Activated naive CD4-positive, alpha-beta T cell treated with anti-CD3 and anti-CD28 coated beads, Interleukin-2, amount 10 ng/mL, durations not matched to agents 7 days and 5 days (primary cell): ENCODE results near the gene SIGLEC5.

ENCODE experiments used
- CTCF ChIA-PET: fragments of 350-600 bp; sonication (Branson Sonifier 250); formaldehyde crosslinking; loops from one replicate; lab custom pipeline; 2021; ENCODE audit warnings: antibody characterized with exemption; lab: Charles Lee
- DNase-seq: peaks from one replicate; pipeline ENCODE4 v3.0.0-alpha.2; 2020
- H3K27ac Mint-ChIP-seq: one replicate; pipeline ENCODE4 v1.8.0; 2021; ENCODE audit warnings: mild to moderate bottlenecking, moderate library complexity, mixed read lengths
- H3K27me3 Mint-ChIP-seq: one replicate; pipeline ENCODE4 v1.8.0; 2021; ENCODE audit warnings: mild to moderate bottlenecking, mixed read lengths
- H3K36me3 Mint-ChIP-seq: one replicate; pipeline ENCODE4 v1.8.0; 2021; ENCODE audit warnings: mixed read lengths
- H3K4me1 Mint-ChIP-seq: one replicate; pipeline ENCODE4 v1.8.0; 2021; ENCODE audit warnings: mixed read lengths
- H3K4me3 Mint-ChIP-seq: one replicate; pipeline ENCODE4 v1.8.0; 2021; ENCODE audit warnings: mild to moderate bottlenecking, moderate library complexity, mixed read lengths
- H3K9me3 Mint-ChIP-seq: one replicate; pipeline ENCODE4 v1.8.0; 2021; ENCODE audit warnings: mixed read lengths

The SIGLEC5 gene

GRCh38 chr19:51607920-51608562, 22.2 kb downstream of the SIGLEC5 start:
- H3K9me3 Mint-ChIP-seq = peaks cover 10% of the 10 kb centered on the region
- H3K27me3 Mint-ChIP-seq = peaks cover 8% of the 10 kb centered on the region
- peak; percentile 85 for DNase-seq
- H3K4me3 Mint-ChIP-seq = no peak overlapping the region
- peaks cover 8% of the 10 kb centered on the region for H3K4me1 Mint-ChIP-seq
- CTCF ChIA-PET = interaction anchor here (0.7 to 2.6 kb wide), 4 partner anchors 12 to 53 kb away, joined by 3 to 13 read pairs (median 4); no protein-coding TSS in a partner anchor
- no peak overlapping the region for H3K27ac Mint-ChIP-seq
- H3K36me3 Mint-ChIP-seq = no peaks in the 10 kb centered on the region

GRCh38 chr19:51607077-51607476, 23.1 kb downstream of the SIGLEC5 start:
- Mint-ChIP-seq H3K9me3 (peaks cover 4% of the 10 kb centered on the region), H3K4me1 (peaks cover 8% of the 10 kb centered on the region), H3K27ac (no peak overlapping the region), H3K27me3 (peaks cover 17% of the 10 kb centered on the region), H3K4me3 (no peak overlapping the region), H3K36me3 (no peaks in the 10 kb centered on the region)
- CTCF ChIA-PET = interaction anchor here (1.1 to 2.6 kb wide), 2 partner anchors 50 to 92 kb away, joined by 3 to 13 read pairs; no protein-coding TSS in a partner anchor
- DNase-seq = no peak

GRCh38 chr19:51602189-51602854, 27.9 kb downstream of the SIGLEC5 start:
- Mint-ChIP-seq H3K9me3 (peaks cover 6% of the 10 kb centered on the region), H3K4me3 (no peak overlapping the region), H3K27ac (no peak overlapping the region), H3K4me1 (peaks cover 5% of the 10 kb centered on the region), H3K36me3 (no peaks in the 10 kb centered on the region), H3K27me3 (peaks cover 37% of the 10 kb centered on the region)
- CTCF ChIA-PET = no interaction called here
- DNase-seq = no peak

GRCh38 chr19:51600940-51601580, 29.1 kb downstream of the SIGLEC5 start:
- Mint-ChIP-seq H3K4me1 (no peaks in the 10 kb centered on the region), H3K27me3 (peaks cover 35% of the 10 kb centered on the region), H3K36me3 (no peaks in the 10 kb centered on the region), H3K27ac (no peak overlapping the region), H3K9me3 (peaks cover 9% of the 10 kb centered on the region), H3K4me3 (no peak overlapping the region)
- CTCF ChIA-PET = no interaction called here
- peak; percentile 27 for DNase-seq

GRCh38 chr19:51599084-51599483, 31.1 kb downstream of the SIGLEC5 start:
- DNase-seq = no peak
- Mint-ChIP-seq H3K9me3 (peaks cover 9% of the 10 kb centered on the region), H3K36me3 (peaks cover 3% of the 10 kb centered on the region), H3K4me3 (no peak overlapping the region), H3K27ac (no peak overlapping the region), H3K4me1 (peaks cover 8% of the 10 kb centered on the region), H3K27me3 (peaks cover 37% of the 10 kb centered on the region)
- CTCF ChIA-PET = no interaction called here

GRCh38 chr19:51598159-51598915, 31.9 kb downstream of the SIGLEC5 start:
- Mint-ChIP-seq H3K27ac (no peak overlapping the region), H3K9me3 (peaks cover 9% of the 10 kb centered on the region), H3K4me1 (peaks cover 14% of the 10 kb centered on the region), H3K4me3 (no peak overlapping the region), H3K36me3 (peaks cover 3% of the 10 kb centered on the region), H3K27me3 (peaks cover 37% of the 10 kb centered on the region)
- CTCF ChIA-PET = no interaction called here
- DNase-seq = no peak

GRCh38 chr19:51595190-51596175, 34.7 kb downstream of the SIGLEC5 start:
- peak overlapping the region; percentile 69 for H3K27ac Mint-ChIP-seq
- H3K4me1 Mint-ChIP-seq = peaks cover 16% of the 10 kb centered on the region
- H3K4me3 Mint-ChIP-seq = peak overlapping the region; percentile 83
- peaks cover 9% of the 10 kb centered on the region for H3K9me3 Mint-ChIP-seq
- no peak for DNase-seq
- CTCF ChIA-PET = interaction anchor here (0.6 to 1.3 kb wide), 2 partner anchors 13 to 174 kb away, joined by 3 read pairs; no protein-coding TSS in a partner anchor
- H3K27me3 Mint-ChIP-seq = peaks cover 15% of the 10 kb centered on the region
- H3K36me3 Mint-ChIP-seq = peaks cover 3% of the 10 kb centered on the region

GRCh38 chr19:51594774-51595109, 35.5 kb downstream of the SIGLEC5 start:
- H3K27me3 Mint-ChIP-seq = peaks cover 8% of the 10 kb centered on the region
- peak overlapping the region; percentile 69 for H3K27ac Mint-ChIP-seq
- H3K9me3 Mint-ChIP-seq = peaks cover 7% of the 10 kb centered on the region
- DNase-seq = no peak
- H3K36me3 Mint-ChIP-seq = peaks cover 3% of the 10 kb centered on the region
- H3K4me3 Mint-ChIP-seq = peak overlapping the region; percentile 83
- peaks cover 16% of the 10 kb centered on the region for H3K4me1 Mint-ChIP-seq
- CTCF ChIA-PET = no interaction called here

GRCh38 chr19:51593969-51594773, 36.0 kb downstream of the SIGLEC5 start:
- Mint-ChIP-seq H3K4me1 (peaks cover 16% of the 10 kb centered on the region), H3K4me3 (peak overlapping the region; percentile 83), H3K36me3 (peaks cover 8% of the 10 kb centered on the region), H3K9me3 (peaks cover 10% of the 10 kb centered on the region), H3K27ac (peak overlapping the region; percentile 69), H3K27me3 (peaks cover 5% of the 10 kb centered on the region)
- DNase-seq = peak; percentile 98
- CTCF ChIA-PET = no interaction called here

GRCh38 chr19:51593138-51593890, 36.9 kb downstream of the SIGLEC5 start:
- H3K4me3 Mint-ChIP-seq = peak overlapping the region; percentile 83
- CTCF ChIA-PET = no interaction called here

GRCh38 chr19:51592521-51592920, 37.7 kb downstream of the SIGLEC5 start:
- Mint-ChIP-seq H3K9me3 (peaks cover 23% of the 10 kb centered on the region), H3K27ac (no peak overlapping the region), H3K27me3 (peaks cover 4% of the 10 kb centered on the region), H3K4me1 (peaks cover 16% of the 10 kb centered on the region), H3K36me3 (peaks cover 11% of the 10 kb centered on the region), H3K4me3 (peak overlapping the region; percentile 4)
- CTCF ChIA-PET = no interaction called here
- no peak for DNase-seq

More at GRCh38 chr19:51593138-51593890, 36.9 kb downstream of the SIGLEC5 start:
- peaks cover 15% of the 10 kb centered on the region for H3K9me3 Mint-ChIP-seq
- no peak for DNase-seq
- H3K27me3 Mint-ChIP-seq = peaks cover 4% of the 10 kb centered on the region
- peaks cover 16% of the 10 kb centered on the region for H3K4me1 Mint-ChIP-seq
- H3K27ac Mint-ChIP-seq = no peak overlapping the region
- H3K36me3 Mint-ChIP-seq = peaks cover 8% of the 10 kb centered on the region

GRCh38 chr19:51590441-51590840, 39.8 kb downstream of the SIGLEC5 start:
- H3K36me3 Mint-ChIP-seq = peaks cover 30% of the 10 kb centered on the region
- H3K4me3 Mint-ChIP-seq = no peak overlapping the region
- H3K9me3 Mint-ChIP-seq = peaks cover 39% of the 10 kb centered on the region
- H3K4me1 Mint-ChIP-seq = peaks cover 16% of the 10 kb centered on the region
- no peaks in the 10 kb centered on the region for H3K27me3 Mint-ChIP-seq
- CTCF ChIA-PET = no interaction called here
- DNase-seq = no peak
- H3K27ac Mint-ChIP-seq = no peak overlapping the region
